MCF 10A (cell line): ENCODE data around the gene SEPTIN12. TPM values are rescaled to one million over a fixed set of nuclear protein-coding genes. Genes with fewer than 3 reads are reported as not detected.

ENCODE experiments used
- BruUV-seq: library from RNA; stranded (reverse); fragments of 400-500 nt; replicated peaks from 2 replicates; lab custom pipeline; 2021; lab: Mats Ljungman, UMichigan
- CTCF ChIA-PET: fragments of 300-600 bp; sonication (Branson Sonifier 250); formaldehyde crosslinking; extraction: SDS; loops from one replicate; lab custom pipeline; 2021; ENCODE audit warnings: antibody characterized with exemption, inconsistent platforms; lab: Yijun Ruan, JAX
- POLR2A ChIA-PET: fragments of 300-600, 350-650 bp; sonication (Branson Sonifier 250); formaldehyde crosslinking; extraction: SDS; loops from one replicate; lab custom pipeline; 2020; ENCODE audit warnings: antibody characterized with exemption, inconsistent platforms; lab: Yijun Ruan, JAX
- DNase-seq: peaks from one replicate; pipeline ENCODE4 v3.0.0-alpha.2; 2018; ENCODE audit not compliant: unreplicated experiment
- H3K27ac Mint-ChIP-seq: one replicate; pipeline ENCODE4 v1.8.0; 2022; ENCODE audit warnings: mild to moderate bottlenecking, low read depth, mixed read lengths; ENCODE audit not compliant: unreplicated experiment
- H3K27me3 Mint-ChIP-seq: one replicate; pipeline ENCODE4 v1.8.0; 2022; ENCODE audit warnings: mixed read lengths; ENCODE audit not compliant: insufficient read depth, unreplicated experiment
- H3K36me3 Mint-ChIP-seq: one replicate; pipeline ENCODE4 v1.8.0; 2022; ENCODE audit warnings: mild to moderate bottlenecking, moderate library complexity, mixed read lengths; ENCODE audit not compliant: insufficient read depth, unreplicated experiment
- H3K4me1 Mint-ChIP-seq: one replicate; pipeline ENCODE4 v1.8.0; 2022; ENCODE audit warnings: mixed read lengths; ENCODE audit not compliant: insufficient read depth, unreplicated experiment
- H3K4me3 Mint-ChIP-seq: one replicate; pipeline ENCODE4 v1.8.0; 2022; ENCODE audit warnings: mild to moderate bottlenecking, moderate library complexity, mixed read lengths; ENCODE audit not compliant: unreplicated experiment
- H3K9me3 Mint-ChIP-seq: one replicate; pipeline ENCODE4 v1.8.0; 2022; ENCODE audit warnings: mixed read lengths; ENCODE audit not compliant: unreplicated experiment
- intact Hi-C: fragments of 100-400 bp; cut with micrococcal nuclease; formaldehyde crosslinking; loops from 2 replicates; pipeline ENCODE4 v1.14.1; 2022
- total RNA-seq: library from RNA; stranded (reverse); gene quantifications from 2 replicates; pipeline ENCODE4 v1.2.3, GENCODE V29; 2022
- TF ChIP-seq, protein P1 (sequence below): fragments of 200-600 bp; IDR thresholded peaks from one replicate; pipeline ENCODE4 v1.8.0; 2022; ENCODE audit warnings: antibody characterized with exemption, mild to moderate bottlenecking; ENCODE audit not compliant: unreplicated experiment

Gene SEPTIN12
- total RNA-seq, 1 experiment from 2014 or later, result not detected

DNA sequence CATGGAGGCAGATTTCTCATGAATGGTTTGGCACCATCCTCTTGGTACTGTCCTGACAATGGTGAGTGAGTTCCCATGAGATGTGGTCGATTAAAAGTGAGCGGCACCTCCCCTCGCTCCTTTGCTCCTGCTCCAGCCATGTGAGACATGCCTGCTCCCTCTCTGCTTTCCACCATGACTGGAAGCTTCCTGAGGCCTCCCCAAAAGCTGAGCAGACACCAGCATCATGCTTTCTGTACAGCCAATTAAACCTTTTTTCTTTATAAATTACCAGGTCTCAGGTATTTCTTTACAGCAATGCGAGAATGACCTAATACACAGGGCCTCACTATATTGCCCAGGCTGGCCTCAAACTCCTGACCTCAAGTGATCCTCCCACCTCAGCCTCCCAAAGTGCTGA, 33.3 kb downstream of the SEPTIN12 start:
- Mint-ChIP-seq H3K9me3 (no peaks in the 10 kb centered on the region), H3K4me1 (no peaks in the 10 kb centered on the region), H3K27ac (no peak overlapping the region), H3K36me3 (peaks cover 70% of the 10 kb centered on the region), H3K4me3 (no peak overlapping the region), H3K27me3 (no peaks in the 10 kb centered on the region)
- CTCF ChIA-PET, result no interaction called here
- DNase-seq, result no peak
- intact Hi-C loops, result no loop called here
- POLR2A ChIA-PET, result interaction anchor here (1.0 to 1.2 kb wide), 2 partner anchors 12 kb away, joined by 3 to 4 read pairs; partner anchors contain the start of gene ZNF500
- BruUV-seq, result no TSS peak
- TF ChIP-seq, protein P1, sequence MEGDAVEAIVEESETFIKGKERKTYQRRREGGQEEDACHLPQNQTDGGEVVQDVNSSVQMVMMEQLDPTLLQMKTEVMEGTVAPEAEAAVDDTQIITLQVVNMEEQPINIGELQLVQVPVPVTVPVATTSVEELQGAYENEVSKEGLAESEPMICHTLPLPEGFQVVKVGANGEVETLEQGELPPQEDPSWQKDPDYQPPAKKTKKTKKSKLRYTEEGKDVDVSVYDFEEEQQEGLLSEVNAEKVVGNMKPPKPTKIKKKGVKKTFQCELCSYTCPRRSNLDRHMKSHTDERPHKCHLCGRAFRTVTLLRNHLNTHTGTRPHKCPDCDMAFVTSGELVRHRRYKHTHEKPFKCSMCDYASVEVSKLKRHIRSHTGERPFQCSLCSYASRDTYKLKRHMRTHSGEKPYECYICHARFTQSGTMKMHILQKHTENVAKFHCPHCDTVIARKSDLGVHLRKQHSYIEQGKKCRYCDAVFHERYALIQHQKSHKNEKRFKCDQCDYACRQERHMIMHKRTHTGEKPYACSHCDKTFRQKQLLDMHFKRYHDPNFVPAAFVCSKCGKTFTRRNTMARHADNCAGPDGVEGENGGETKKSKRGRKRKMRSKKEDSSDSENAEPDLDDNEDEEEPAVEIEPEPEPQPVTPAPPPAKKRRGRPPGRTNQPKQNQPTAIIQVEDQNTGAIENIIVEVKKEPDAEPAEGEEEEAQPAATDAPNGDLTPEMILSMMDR, result no peak

DNA sequence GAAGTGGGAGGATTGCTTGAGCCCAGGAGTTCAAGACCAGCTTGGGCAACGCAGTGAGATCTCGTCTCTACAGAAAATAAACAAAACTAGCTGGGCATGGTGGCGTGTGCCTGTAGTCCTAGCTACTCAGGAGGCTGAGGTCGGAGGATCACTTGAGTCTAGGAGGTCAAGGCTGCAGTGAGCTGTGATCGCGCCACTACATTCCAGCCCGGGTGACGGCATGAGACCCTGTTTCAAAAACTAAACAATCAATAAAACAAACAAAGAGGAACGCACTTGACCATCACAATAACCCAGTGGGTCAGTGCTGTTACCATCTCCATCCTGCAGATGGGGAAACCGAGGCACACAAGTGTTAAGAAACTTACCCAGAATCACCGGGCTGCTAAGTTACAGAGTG, 34.9 kb downstream of the SEPTIN12 start:
- ChIA-PET CTCF (interaction anchor here (0.7 kb wide), 1 partner anchor 11 kb away, joined by 4 read pairs; no protein-coding TSS in a partner anchor), POLR2A (no interaction called here)
- Mint-ChIP-seq H3K36me3 (peaks cover 62% of the 10 kb centered on the region), H3K27ac (no peak overlapping the region), H3K27me3 (no peaks in the 10 kb centered on the region), H3K4me3 (no peak overlapping the region), H3K9me3 (no peaks in the 10 kb centered on the region), H3K4me1 (no peaks in the 10 kb centered on the region)
- TF ChIP-seq, protein P1, result no peak
- no TSS peak for BruUV-seq
- DNase-seq, result no peak
- intact Hi-C loops, result no loop called here

DNA sequence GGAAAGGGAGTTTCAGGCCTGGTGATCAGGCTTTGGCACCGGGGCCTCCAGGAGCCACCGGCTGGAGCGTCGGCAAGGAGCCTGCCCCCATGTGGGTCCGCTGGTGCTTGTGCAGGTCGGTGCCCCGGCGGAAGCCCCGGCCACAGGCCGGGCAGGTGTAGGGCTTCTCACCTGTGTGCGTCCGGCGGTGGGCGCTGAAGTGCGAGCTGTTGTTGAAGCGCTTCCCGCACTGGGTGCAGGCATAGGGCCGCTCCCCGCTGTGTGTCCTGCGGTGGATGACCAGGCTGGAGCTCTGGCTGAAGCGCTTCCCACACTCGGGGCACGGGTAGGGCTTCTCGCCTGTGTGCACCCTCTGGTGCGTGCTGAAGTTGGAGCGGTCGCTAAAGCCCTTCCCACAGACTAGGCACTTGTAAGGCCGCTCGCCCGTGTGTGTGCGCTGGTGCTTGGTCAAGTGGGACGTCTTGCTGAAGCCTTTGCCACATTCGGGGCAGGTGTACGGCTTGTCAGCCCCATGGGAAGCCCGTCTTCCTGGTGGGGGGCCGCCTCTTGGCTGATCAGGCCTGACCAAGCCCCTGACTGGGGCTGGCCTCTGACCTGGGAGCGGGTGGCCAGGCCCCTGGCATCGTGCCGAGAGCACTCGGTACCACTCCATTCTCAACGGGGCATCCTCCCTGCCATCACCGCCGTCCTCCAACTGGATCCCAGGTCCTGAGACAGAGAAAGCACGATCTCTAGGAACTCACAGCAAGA, 35.6 kb downstream of the SEPTIN12 start:
- no TSS peak for BruUV-seq

DNA sequence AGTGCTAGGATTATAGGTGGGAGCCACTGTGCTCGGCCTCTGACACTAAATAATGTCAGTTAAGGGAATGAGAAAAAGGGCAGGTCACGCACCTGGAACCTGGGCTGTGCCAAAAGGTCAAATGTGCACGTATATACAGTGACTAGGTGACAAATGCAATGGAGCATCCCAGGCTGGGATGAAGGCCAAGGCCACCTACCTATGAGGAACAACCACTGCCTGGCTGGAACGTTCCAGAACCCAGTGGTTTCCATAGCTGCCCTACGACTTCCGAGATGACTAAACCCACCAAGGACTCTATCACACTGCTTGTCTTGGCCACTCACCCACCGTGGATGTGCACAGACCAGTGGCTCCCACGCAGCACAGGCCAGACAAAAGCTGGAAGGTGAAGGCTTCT, 37.2 kb downstream of the SEPTIN12 start:
- no peaks in the 10 kb centered on the region for H3K4me1 Mint-ChIP-seq
- H3K4me3 Mint-ChIP-seq, result no peak overlapping the region
- peaks cover 40% of the 10 kb centered on the region for H3K36me3 Mint-ChIP-seq
- CTCF ChIA-PET, result interaction anchor here (0.8 kb wide), 1 partner anchor 10 kb away, joined by 3 read pairs; no protein-coding TSS in a partner anchor
- H3K27ac Mint-ChIP-seq, result no peak overlapping the region
- H3K27me3 Mint-ChIP-seq, result no peaks in the 10 kb centered on the region
- BruUV-seq, result no TSS peak
- intact Hi-C loops, result no loop called here
- no peaks in the 10 kb centered on the region for H3K9me3 Mint-ChIP-seq
- TF ChIP-seq, protein P1, result no peak
- DNase-seq, result no peak
- POLR2A ChIA-PET, result interaction anchor here (1.9 kb wide), 1 partner anchor 16 kb away, joined by 7 read pairs; the partner anchor contains the start of genes ANKS3 and DNAAF8

More for the DNA sequence above, 35.6 kb downstream of the SEPTIN12 start:
- no peak overlapping the region for H3K27ac Mint-ChIP-seq
- no peaks in the 10 kb centered on the region for H3K27me3 Mint-ChIP-seq
- ChIA-PET POLR2A (interaction anchor here (1.9 kb wide), 1 partner anchor 18 kb away, joined by 7 read pairs; the partner anchor contains the start of genes ANKS3 and DNAAF8), CTCF (no interaction called here)
- no peaks in the 10 kb centered on the region for H3K9me3 Mint-ChIP-seq
- intact Hi-C loops, result no loop called here
- peaks cover 55% of the 10 kb centered on the region for H3K36me3 Mint-ChIP-seq
- no peak overlapping the region for H3K4me3 Mint-ChIP-seq
- TF ChIP-seq, protein P1, result no peak
- no peaks in the 10 kb centered on the region for H3K4me1 Mint-ChIP-seq
- DNase-seq, result no peak
